HG02588 (cell line): ENCODE measurements around the gene CASP10.

Experiments used
- ATAC-seq: cut with Tn5 transposase; IDR thresholded peaks from one replicate; pipeline ENCODE4 v1.9.1; 2021; ENCODE audit warnings: mild to moderate bottlenecking, moderate library complexity; ENCODE audit not compliant: unreplicated experiment

The CASP10 gene

DNA sequence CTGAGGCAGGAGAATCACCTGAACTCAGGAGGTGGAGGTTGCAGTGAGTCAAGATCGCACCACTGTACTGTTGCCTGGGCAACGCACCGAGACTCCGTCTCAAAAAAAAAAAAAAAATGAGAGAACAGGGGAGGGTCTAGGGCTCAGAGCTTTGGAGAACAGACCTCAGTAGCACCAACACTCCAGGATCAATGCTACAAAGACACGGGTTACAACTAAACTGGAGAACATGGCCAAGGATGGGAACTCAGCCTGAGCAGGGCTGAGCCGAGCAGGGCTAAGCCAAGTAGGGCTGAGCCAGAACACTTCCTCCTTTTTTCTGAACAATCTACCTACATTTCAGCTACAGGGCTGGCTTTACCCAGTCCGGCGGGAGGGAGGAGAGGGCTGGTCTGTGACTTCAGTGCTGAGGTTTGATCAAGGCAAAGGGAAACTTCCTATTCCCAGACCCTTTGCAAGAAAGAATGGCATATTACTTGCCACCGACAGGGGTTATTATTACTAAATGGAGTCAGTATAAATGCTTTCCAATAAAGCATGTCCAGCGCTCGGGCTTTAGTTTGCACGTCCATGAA, 74.5 kb downstream of the CASP10 start:
- peak; percentile 47 for ATAC-seq

DNA sequence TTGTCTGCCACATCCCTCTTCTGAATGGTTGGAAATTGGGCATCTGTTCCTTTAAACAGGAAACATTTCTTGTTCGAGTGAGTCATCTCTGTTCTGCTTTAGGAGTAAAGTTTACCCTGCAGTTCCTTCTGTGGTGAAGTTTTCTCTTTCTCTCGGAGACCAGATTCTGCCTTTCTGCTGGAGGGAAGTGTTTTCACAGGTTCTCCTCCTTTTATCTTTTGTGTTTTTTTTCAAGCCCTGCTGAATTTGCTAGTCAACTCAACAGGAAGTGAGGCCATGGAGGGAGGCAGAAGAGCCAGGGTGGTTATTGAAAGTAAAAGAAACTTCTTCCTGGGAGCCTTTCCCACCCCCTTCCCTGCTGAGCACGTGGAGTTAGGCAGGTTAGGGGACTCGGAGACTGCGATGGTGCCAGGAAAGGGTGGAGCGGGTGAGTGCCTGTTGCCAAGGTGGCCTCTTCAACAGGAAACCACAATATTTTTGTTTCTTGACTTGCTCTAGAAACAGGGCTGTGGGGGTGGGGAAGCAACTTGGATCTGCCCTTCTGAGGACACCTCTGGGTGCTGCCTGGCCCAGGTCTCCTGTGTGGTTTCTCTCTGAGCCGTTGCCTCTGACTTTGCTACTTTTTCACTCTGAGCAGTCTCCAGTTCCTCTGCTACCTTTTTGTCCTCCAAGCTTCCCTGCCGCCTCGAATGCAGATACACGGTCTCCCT, 75.2 kb downstream of the CASP10 start:
- ATAC-seq, result peak; percentile 73

DNA sequence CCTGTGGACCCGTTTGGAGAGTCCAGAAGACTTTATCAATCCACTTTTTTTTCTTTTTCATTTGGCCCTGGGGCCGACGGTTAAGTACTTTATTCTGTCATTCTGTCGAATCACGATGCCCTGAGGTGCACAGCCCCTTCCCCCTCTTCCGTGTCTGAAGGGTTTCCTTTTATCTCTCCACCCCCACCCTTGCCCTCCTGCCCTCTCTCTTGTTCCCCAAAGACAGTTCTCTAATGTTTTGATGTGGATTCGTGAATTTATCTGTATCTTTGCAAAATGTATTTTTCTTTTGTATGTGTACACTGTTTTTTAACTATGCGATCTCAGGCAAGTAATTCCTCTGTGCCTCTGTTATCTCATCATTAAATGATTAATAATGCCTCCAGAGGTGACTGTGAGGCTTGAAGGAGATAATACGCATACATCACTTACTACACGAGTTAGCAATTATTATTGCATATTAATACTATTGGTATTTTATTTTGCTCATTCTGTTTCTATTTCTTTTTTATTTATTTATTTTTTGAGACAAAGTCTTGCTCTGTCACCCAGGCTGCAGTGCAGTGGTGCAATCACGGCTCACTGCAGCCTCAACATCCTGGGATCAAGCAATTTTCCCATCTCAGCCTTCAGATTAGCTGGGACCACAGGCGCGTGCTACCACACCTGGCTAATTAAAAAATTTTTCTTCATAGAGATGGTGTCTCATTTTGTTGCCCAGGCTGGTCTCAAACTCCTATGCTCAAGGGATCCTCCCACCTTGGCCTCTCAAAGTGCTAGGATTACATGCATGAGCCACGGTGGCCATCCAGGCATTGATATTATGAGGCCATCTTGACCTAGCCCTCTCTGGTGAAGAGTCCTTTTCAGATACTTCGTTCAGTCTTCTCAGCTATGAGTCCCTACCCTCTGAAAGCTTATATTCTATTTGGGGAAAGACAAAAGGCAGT, 76.0 kb downstream of the CASP10 start:
- peak; percentile 4 for ATAC-seq

DNA sequence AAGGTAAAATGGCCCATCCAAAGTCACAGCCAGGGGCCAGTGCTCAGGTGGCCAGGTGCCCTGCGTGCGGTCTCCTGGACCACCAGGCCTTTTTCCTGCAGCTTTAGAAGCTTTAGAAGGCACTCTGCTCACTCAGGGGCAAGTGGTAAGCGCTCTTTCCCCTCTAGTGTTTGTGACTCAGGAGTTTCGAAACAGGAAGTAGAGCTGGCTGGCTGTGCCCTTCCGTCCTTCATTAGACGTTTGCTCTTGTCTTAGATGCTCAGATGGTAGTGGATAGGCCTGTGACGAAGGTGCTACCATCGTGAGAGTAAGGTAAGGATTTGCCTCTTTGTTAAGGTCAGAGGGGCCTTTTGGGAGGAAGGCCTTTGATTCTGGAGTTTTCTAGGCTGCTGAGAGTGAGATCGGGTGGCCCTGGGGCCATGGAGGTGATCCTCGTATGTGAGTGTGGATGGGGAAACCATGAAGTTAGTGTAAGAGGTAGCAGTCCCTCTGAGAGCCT, 77.4 kb downstream of the CASP10 start, which contains the start of gene CASP8:
Gene CASP8, plus strand, starts transcription at position 235 of the 499 bp plus-strand sequence. CDS start 5,951 bp downstream, outside the sequence.
- ATAC-seq, result no peak

DNA sequence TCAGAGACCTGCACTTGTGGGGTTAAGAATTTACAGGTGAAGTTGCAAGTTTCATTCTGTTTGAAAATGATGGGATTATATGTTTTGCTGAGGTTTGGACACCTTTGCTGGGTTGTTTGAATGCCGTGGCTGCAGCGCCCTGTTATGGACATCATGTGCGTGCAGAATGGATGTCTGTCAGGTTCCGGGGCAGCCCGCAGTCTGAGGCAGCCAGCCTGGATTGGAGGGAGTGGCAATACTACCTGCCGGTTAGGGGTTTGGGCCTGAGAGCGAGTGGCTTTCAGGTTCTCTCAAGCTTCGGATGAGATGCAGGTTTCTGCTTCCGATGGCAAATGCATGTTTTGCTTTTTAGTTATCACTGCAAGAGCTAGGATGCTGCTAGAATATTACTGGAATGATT, 78.5 kb downstream of the CASP10 start:
- ATAC-seq, result no peak

DNA sequence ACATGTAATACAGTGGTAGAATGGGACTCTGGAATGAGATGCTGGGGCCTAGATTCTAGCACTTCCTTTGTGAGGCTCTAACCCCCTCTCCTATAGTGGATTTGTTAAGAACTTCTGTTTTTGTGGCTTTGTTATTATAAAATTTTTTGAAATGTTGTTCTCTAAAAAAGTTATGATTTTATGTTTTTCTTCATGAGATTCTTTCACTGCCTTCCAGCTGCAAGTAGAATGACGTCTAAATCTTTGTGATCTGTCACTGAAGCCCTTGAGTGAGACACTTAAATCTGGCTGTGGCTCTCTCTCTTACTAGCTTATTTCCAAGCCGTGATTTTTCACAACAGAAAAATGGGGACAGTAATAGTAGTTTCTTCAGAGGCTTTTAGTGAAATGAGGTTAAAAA, 79.0 kb downstream of the CASP10 start:
- no peak for ATAC-seq

DNA sequence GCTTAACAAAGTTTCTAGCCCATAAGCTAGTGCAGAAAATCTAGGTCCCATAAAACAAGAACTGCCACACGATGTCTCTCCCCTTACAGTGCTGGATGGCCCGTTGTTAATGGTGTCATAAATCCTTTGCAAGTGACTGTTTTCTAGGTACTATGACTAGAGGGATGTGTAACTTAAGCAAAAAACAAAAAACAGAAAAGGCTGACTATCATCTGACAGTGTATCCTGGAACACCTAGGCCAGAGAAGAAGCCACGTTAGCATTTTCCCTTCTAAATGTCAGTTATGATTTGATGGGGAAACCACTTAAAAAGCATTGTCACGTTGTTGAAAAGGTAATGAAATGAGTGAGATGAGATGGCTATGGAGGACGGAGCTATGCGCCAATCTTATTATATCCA, 79.8 kb downstream of the CASP10 start:
- no peak for ATAC-seq

DNA sequence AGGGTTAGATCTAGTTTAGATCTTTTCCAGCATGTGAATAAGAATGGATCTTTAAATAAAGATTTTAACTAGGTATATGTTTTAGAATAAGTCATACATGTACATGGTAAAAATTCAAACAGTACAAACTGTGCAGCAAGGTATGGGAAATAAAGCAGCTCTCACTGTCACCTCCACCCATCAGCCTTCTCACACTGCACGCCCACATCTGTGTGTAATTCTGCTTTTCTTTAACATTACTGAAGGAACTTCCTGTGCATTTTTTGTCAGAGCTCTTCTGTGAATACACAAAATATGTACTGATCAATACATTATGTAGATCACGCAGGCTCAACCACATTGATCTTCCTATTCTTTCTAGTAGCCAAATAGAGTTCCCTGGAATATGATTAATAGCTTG, 80.8 kb downstream of the CASP10 start:
- no peak for ATAC-seq

DNA sequence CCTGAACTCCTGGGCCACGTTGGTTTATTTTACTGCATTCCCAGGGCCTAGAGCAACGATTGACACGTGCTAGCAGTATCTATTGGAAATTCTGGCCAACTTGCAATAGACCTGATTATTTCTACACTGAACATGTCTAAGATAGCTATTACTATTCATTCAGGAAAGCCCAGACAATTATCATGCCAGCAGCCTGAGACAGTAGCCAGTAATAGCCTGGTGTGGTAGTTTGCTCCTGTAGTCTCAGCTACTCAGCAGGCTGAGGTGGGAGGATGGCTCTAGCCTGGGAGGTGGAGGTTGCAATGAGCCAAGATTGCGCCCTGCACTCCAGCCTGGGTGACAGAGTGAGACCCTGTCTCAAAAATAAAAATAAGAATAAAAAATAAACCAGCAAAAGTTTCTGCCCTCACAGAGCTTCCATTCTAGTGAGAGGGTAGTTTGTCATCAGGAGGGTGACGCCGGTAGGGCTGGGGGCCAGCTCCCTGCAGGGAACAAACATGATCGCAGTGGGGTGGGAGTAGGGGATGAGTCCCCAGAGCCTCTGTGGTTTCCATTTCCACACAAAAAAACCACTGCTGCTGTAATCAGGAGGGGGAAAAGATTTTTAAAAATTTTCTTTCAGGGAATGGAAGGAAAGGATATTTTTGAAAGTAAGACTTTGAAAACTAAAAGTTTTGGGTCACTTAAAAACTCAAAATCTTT, 81.7 kb downstream of the CASP10 start:
- ATAC-seq, result no peak

DNA sequence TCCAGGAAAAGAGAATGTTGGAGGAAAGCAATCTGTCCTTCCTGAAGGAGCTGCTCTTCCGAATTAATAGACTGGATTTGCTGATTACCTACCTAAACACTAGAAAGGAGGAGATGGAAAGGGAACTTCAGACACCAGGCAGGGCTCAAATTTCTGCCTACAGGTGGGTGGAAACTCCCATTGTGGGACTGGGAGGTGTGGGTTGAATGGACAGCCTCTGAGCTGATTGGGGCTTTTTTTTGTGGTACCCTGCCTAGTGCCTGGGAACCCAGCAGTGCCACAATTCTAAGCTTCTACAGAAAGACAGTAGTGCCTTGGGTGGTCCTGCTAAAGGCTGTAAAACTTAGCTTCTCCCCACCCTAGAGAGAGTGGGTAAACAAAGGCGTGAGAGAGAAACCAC, 83.7 kb downstream of the CASP10 start:
- ATAC-seq, result no peak

DNA sequence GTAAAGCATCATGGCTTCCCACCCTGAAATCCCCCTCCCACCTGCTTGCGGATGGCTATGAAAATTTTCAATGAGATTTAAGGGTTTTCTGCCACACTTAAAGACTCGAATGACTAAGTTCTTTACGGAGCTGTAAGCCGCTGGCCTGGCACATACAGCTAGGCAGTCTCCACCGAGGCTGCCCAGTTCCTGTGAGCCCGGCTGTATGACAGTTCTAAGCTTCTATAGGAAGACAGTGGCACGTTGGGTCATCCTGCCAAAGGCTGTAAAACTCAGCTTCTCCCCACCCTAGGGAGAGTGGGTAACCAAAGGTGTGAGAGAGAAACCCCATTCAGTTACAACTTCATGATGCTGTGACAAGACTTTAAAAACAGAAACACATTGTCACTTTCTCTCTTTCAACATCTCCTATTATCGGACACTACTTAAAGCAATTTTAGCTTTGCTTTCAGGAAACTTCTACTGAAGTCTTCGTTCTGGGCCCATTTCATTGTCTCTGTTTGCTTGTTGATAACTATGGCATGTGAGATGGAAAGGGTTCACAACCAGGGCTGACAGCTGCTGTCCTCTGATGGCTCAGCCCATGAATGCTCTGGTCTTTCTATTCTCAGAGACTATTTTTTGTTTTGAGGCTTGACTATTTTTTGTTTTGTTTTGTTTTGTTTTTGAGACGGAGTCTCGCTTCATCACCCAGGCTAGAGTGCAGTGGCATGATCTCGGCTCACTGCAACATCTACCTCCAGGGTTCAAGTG, 84.5 kb downstream of the CASP10 start:
- ATAC-seq, result no peak

DNA sequence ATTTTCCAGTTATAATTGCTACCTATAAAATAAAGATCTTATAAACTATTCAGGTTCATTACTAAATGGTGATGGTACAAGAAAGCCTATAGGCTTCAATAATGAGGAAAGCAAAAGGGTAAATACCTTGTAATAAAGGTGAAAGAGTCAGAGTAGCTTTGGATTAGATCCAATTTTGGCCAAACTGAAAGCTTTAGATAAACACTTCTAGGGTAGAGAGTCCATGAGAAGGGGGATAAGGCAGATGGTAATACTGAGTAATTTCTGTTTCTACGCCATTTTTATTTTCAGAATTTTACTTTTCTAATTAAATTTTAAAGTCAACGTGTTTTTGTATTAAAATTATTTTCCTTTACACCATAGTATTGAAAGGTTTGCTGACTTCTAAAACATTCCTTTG, 86.8 kb downstream of the CASP10 start:
- ATAC-seq, result no peak

DNA sequence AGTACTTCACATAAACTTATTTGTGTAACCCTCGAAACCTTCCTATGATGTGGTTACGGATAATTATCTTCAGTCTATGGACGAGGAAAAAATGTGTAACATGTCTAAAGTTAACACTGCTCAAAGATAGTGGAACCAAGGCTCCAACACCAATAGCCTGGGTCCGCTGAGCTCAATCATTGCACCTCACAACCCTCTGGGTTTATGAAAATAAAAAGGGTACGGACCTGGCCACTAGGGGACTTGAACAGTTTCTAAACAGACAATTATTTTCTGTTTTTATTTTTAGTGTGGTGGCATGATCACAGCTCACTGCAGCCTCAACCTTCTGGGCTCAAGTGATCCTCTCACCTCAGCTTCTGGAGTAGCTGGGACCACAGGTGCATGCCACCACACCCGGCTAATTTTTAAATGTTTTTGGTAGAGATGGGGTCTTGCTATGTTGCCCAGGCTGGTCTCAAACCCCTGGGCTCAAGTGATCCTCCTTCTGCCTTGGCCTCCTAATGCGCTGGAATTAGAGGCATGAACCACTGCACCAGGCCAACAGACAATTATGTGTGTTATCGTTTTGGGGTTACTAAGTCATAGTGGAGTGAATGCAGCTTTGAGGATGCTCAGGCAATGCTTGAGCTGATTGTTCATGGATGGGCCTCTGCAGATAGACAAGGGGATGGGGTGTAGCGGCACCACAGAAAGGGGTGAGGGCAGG, 87.5 kb downstream of the CASP10 start:
- ATAC-seq, result no peak

DNA sequence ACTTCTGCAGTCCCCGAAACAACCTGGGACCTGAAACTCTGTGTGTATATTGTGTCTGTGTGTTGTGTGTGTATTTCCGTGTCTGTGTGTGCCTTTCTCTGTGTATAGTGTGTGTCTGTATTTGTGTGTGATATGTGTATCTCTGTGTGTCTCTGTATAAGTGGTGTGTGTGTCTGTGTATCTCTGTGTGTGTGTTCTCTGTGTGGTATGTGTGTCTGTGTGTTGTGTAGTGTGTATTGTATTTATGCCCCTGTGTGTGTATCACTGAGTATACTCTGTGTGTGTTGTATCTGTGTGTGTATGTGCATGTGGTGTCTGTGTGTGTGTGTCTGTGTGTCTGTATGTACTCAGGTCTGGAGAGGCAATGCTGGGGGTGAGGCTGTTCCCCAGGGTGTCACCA, 89.0 kb downstream of the CASP10 start:
- ATAC-seq, result no peak

DNA sequence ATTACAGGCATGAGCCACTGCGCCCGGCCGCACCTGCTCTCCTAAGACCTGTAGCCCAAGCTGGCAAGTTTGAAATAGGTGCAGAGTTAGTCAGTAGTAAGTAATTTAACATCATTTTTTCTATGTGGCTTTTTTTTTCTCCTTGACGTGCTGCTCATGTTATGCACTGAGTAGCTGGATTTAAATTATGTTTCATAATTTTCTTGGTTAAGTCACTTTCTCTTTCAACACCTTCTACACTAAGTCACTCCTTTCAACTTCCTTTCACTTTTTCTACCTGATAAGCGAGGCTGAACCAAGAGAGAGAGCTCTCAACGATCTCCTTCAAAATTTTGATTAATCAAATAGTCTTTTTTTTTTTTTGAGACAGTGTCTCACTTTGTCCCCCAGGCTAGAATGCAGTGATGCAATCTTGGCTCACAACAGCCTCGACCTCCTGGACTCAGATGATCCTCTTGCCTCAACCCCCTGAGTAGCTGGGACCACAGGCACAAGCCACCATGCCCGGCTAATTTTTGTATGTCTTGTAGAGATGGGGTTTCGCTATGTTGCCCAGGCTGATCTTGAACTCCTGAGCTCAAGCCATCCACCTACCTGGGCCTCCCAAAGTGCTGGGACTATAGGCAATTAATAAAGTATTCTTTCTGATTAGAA, 90.5 kb downstream of the CASP10 start:
- no peak for ATAC-seq

DNA sequence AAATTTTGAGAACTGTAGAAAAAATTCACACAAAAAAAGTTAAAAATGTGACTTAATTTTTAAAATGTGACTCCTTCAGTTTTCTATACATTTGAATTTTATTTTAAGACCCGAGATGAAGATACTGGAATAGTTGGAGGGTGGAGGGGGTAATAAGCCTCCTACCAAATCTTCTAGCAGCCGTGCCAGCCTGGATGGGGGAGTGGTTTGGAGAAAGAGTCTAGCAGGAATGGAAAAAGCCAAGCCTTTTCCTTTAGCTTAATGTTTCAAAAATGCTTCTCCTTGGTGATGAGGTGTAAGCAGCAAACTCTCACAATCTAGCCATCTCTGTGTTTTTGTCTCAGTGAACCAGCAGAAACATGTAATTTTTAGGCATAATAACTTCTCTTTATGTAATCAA, 92.1 kb downstream of the CASP10 start:
- no peak for ATAC-seq

DNA sequence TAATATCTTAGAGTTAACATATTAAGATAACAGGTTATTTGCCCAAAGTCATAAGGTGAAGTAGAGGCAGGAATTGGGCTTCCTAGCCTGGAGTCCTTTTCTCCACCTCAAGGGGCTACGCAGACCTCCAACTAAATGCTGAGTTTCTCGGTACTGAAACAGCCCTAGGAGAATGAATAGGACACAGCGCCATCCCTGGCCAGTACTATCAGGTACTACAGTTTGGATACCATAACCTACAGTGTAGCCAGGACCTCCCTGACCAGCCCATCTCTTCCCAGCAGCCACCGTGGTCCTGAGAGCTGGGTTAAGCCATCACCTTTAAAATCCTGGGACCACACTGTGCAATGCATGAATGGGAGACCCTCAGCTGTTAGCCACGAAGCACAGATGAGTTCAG, 93.0 kb downstream of the CASP10 start:
- no peak for ATAC-seq

DNA sequence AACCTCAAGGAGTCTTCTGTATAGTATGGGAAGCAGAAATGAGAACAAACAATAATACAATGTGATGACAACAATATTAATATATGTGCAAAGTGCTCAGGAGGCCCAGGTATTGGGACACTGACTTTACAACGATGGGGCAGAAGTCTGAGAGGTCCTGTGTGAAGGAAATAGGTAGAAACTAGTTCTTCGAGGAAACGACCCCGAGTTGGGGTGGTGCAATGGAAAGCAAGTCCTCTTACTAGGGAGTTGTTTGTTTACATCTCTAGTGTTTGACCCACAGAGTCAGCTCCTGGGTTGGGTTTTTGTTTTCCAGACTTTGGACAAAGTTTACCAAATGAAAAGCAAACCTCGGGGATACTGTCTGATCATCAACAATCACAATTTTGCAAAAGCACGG, 93.6 kb downstream of the CASP10 start:
- no peak for ATAC-seq
